NCI-H2171 (cell line): ENCODE data around the gene MSANTD7.
"Not testable (repeated sequence)": the region's sequence is repeated elsewhere in the genome, so short reads cannot be mapped to it uniquely, and the experiment has no call there.

Source experiments
- DNase-seq: peaks from one replicate; lab custom pipeline; 2025; lab: John Stamatoyannopoulos, UW

Gene MSANTD7, protein sequence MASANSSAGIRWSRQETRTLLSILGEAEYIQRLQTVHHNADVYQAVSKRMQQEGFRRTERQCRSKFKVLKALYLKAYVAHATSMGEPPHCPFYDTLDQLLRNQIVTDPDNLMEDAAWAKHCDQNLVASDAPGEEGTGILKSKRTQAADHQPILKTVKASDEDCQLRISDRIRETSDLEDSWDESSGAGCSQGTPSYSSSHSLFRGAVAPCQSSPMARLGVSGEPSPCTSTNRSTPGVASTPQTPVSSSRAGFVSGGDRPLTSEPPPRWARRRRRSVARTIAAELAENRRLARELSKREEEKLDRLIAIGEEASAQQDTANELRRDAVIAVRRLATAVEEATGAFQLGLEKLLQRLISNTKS

DNA sequence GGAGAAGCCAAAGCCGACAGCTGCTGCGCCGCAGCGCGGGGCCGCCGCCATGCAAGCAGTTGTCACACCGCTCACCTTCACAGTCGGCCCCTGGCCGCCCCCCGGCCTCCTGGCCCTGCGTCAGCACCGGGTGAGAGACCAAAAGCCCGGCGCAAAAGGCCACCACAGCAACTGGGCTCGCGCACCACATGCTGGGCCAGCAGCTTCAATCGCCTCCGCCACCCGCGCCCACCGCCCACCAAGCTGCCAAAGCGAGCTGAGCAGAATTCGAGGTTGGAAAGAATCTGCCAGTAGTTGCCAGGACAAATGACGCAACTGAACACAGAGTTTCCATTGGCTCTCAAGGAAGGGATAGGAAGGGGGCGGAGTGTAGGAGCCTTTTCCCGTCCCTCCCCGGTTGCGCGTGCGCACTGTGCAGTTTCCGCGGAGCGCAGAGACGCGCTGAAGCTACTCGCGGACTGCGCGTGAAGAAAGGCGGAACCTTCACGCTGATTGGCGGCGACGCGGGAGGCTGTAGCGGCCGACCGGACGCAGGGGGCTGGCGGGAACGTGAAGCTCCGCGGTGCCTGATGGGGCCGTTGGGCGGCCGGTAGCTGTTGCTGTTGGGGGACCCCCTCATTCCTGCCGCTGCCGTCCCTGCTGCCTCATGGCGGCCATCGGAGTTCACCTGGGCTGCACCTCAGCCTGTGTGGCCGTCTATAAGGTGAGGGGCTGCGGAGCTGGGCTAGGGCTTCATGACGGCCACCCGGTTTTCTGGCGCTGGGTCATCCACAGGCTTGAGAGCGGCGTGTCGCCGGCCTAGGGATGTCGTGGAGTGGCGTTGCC lies at the start of gene MSANTD7, which contains the start of the genes CDNF and HSPA14:
MSANTD7 (plus strand) TSS at position 550 of the 825 bp plus-strand sequence. CDS start 3,979 bp downstream, outside the sequence.
CDNF (minus strand) TSS at position 281 of the 825 bp plus-strand sequence; CDS start at position 190, 91 bp downstream.
HSPA14 (plus strand) TSS at position 550 of the 825 bp plus-strand sequence; CDS start at position 647, 97 bp downstream.
- peak; percentile 91 for DNase-seq

DNA sequence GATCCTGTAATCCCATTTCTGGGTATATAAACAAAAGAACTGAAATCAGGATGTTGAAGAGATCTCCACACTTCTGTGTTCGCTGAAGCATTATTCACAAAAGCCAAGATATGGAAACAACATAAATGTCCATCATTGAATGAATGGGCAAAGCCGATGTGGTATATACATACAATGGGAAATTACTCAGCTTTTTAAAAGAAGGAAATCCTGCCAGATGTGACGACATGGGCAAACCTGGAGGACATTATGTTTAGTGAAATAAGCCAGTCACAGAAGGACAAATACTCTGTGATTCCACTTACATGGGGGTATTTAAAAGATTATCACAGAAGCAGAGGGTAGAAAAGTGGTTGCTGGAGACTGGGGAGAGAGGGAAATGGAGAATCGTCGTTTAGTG lies 39.5 kb upstream of the MSANTD7 start:
- no peak for DNase-seq

DNA sequence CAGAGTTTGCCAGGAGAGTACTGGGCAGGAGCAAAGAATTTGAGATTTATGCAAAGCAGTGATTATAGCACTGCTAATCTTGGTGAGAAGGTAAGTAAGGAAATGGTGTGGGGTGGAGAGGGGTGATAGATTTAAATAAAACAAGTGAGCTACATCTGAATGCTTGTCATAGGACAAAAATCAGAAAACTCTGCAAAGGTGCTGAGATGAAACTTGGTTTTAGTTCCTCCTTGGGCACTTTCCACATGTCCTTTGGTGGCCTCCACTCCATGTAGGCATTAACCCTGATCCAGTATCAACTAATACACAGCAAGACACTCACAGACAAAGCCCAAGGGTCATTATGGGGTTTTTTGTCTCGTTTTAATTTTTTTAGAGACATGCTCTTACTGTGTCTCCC lies 37.7 kb upstream of the MSANTD7 start:
- no peak for DNase-seq

DNA sequence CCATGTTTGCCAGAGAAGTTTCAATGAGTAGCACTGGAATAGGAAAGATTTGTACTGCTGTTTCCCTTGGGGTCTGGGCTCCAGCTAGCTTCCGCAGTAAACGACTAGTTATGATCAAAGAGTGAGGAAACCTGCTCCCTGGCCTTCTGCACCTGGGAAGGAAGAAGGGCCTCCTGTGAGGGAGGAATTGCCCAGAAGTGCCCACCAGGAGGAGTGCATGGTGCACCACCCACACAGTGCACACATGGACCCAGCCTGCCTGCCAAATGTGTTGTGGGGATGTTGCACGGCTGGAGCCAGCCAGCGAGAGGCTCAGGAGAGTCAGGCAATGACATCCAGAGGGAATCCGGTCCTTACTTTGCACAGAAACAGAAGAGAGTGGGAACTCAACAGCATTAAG lies 36.4 kb upstream of the MSANTD7 start:
- no peak for DNase-seq

DNA sequence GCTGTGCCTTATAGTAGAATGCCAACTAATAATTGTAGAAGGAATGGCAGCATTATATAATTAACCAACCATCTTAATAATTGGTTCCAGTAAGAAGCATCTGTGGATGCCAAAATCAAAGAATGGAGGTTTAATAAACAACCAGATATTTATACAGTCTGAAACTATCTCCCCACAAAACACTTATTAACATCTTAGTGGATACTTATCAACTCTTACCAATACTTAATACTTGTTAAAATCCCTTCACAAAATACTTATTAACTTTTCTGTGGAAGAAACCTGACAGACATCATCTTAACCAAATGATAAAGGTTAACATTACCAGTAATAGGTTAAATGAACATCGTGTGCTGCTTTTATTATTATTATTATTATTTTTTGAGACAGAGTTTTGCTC lies 34.3 kb upstream of the MSANTD7 start:
- no peak for DNase-seq

DNA sequence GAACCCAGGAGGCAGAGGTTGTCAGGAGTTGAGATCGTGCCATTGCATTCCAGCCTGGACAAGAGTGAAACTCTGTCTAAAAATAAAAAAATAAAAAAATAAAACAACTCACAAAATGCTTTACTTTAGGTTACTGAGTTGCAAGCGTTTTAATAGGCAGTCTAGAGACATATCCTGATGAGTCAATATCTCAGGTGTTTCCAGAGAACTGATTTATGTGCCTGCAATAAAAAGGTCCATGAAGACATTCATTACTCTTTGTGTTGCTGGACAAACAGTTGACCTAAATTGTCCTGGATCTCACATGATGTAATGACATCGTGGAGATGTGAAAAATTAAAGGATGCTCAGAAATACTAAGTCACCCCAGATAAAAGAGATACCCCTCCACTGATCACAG lies 31.8 kb upstream of the MSANTD7 start:
- no peak for DNase-seq

DNA sequence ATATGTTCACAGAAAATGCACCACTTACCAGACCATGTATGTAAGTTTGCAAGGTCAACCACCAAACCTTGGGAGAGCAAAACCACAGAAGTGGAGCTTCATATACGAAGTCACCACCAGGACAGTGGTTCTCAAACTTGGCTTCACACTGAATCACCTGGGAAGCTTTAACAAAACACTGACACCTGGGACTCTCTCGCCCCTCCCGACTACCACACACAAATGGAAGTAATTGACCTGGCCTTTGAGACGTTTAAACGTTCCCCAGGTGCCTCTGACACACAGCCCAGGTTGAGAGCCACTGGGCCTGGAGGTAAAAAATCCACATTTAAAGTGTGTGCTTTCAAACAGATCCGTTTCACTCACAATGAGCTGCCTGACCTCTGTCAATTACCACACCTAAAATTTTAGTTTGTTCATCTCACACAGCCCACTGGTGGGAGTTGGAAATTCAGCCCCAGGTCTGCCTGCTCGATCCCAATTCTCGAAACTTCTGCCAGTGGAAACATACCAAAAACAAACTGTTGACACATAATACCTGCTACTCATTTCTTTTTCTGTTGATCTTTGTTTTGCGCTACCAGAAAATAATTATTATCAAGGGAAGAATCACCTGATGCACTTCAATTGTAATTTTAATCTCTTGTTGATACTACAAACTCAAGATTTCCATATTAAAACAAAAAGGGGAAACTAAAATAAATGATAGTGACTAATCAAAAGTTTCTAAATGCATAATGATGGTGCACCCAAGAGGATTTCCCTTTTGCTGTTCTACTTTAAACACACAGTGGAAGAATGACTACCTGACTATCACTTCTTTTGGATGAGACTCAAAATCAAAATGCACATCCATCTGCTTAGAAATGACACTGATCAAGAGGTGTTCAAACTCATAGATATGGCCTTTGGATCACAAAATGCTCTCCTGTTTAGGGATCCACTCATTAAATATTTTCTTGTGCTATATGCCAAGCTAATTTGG lies 26.8 kb upstream of the MSANTD7 start:
- DNase-seq: no peak

DNA sequence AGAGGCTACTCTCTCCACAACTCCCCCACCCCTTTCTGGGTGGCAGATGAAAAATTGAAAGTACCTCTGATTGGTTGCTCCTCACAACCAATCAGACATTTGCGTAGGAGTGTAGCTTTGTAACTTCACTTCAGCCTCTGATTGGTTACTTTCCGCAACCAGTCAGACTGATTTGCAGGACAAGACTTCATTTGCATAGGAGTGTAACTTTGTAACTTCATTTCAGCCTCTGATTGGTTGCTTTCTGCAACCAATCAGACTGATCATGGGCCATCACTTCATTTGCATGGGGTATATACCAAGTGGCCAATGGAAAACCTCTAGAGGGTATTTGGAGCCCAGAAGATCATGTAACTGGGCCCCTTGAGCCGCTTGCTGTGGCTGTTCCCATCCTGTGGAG lies 25.8 kb upstream of the MSANTD7 start:
- DNase-seq: no peak

DNA sequence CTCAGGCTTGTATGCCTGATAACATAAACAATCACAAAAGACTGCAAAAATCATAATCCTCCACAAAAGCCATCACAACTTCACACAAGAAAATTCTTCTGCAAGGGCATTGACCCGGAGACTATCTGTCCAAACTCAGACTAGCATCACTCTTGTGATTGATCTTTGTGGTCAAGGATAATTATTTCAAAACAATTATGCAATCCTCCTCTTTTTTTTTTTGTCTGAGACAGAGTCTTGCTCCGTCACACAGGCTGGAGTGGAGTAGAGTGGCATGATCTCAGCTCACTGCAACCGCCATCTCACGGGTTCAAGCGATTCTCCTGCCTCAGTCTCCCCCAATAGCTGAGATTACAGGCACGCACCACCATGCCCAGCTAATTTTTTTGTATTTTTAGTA lies 22.4 kb upstream of the MSANTD7 start:
- DNase-seq: no peak

DNA sequence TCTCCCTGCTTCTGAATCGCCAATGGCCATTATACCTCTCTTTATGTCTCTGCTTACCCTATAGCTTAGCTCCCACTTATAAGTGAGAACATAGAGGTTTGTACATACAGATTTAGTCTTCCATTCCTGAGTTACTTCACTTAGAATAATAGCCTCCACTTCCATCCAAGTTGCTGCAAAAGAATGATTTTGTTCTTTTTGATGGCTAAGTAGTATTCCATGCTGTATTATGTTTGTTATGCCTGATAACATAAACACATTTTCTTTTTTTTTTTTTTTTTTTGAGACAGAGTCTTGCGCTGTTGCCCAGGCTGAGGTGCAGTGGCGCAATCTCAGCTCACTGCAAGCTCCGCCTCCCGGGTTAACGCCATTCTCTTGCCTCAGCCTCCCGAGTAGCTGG lies 21.4 kb upstream of the MSANTD7 start:
- DNase-seq: not testable (repeated sequence)

DNA sequence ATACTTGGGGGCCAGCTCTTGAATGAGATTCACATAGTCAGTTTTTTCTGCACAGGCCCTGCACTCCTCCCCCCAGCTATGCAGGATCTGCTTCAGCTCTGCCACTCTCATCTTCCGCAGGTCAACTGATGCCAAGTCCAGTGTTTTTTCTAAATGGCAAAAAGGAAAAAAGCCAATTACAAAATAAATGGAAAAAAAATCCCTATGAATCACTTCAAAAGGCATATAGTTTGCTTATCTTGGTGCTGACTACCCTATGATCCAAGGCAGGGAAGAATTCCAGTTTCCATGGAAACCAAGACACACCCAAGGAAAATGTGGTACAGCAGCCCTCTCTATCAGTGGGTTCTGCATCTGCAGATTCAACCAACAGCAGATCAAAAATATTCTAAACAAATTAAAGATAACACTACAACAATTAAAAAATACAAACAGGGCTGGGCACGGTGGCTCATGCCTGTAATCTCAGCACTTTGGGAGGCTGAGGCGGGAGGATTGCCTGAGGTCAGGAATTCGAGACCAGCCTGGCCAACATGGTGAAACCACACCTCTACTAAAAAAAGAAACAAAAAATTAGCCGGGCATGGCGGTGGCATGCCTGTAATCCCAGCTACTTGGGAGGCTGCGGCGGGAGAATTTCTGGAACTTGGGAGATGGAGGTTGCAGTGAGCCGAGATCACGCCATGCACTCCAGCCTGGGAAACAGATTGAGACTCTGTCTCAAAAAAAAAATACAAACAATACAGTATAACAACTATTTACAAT lies 17.9 kb upstream of the MSANTD7 start:
- no peak for DNase-seq

DNA sequence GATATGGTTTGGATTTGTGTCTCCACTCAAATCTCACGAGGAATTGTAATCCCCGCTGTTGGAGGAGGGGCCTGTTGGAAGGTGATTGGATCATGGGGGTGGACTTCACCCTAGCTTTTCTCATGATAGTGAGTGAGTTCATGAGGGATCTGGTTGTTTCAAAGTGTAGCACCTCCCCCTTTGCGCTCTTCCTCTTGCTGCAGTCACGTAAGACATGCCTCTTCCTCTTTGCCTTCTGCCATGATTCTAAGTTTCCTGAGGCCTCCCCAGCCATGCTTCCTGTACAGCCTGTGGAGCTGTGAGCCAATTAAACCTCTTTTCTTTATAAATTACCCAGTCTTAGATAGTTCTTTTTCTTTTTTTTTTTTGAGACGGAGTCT lies 17.3 kb upstream of the MSANTD7 start:
- no peak for DNase-seq

DNA sequence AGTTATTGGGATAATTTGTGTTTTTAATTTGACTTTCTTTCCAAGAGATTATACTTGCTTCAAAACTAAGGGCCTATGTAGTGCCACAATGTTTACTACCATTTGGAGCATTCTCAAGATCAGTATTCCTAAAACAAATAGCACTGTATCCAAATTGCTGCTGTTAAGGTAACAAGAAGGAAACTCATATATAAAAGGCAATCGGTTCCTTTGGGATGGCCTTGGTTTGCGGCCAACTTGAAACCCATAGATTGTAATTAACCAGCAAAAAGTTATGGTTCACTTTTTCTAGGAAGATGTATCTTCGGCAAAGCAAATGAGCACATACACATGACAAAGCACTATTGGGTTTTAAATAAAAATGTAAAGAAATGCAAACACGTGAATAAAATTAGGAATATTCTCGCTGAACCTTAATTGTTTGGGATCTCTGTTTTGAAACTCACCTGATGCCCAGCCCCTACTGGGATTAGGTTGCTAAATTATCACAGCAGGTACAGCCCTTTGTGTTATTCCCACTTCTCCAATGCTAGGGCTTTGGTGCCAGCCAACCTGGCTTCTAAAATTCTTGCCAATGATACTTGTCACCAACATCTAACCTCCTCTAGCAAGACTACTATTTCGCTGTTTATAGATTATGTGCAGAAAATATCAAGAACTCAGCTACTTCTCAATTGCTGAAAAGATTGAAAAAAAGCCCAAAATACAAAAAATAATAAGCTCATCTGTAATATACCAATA lies 16.3 kb upstream of the MSANTD7 start:
- no peak for DNase-seq

DNA sequence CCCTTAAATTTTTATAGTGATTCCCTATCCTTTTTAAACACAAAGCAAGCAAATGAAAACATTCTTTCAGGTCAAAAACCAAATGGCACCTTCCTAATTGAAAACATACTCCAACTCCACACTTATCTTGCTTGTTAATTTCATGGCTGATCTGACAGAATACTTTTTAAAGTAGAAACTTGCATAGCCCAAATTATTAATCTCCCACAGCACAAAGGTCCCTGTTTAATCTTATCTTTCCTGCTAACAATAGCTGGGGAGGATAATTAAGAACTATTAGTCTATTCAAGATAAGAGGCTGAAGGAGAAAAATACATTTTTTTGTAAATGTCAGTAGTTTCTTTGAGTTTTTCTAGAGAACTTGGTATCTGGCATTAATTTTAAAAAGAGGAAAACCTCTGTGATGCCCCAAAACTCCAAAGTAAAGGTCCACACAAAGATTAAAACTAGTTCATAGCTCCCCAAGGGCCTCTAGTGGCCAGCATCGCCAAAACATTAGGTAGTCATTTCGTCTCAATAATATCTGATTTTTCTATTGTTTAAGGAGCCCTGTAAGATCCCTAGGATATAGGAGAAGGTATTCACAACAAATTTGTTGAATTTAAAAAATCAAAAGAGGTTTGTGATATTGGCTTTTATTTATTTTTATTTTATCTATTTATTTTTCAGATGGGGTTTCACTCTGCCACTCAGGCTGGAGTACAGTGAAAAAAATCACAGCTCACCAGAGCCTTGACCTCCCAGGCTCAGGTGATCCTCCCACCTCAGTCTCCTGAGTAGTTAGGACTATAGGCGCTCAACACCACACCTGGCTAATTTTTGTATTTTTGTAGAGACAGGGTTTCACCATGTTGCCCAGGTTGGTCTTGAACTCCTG lies 15.0 kb upstream of the MSANTD7 start:
- no peak for DNase-seq

DNA sequence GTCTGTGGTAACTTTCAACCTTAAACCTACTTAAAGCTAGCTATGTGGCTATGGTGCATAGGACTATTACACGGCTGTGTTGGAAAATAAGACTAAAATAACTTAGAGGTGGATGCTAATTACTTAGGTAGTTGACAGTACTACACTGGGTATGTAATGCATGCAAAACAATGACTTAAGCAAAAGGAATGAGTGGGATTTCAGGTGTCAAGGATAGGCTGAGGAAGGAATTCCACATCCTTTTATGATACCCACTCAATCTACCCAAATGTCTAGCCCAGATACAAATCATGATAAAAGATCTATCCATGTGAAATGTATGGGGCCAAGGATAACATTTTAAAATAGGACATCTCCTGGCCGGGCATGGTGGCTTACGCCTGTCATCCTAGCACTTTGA lies 14.1 kb upstream of the MSANTD7 start:
- DNase-seq: no peak

DNA sequence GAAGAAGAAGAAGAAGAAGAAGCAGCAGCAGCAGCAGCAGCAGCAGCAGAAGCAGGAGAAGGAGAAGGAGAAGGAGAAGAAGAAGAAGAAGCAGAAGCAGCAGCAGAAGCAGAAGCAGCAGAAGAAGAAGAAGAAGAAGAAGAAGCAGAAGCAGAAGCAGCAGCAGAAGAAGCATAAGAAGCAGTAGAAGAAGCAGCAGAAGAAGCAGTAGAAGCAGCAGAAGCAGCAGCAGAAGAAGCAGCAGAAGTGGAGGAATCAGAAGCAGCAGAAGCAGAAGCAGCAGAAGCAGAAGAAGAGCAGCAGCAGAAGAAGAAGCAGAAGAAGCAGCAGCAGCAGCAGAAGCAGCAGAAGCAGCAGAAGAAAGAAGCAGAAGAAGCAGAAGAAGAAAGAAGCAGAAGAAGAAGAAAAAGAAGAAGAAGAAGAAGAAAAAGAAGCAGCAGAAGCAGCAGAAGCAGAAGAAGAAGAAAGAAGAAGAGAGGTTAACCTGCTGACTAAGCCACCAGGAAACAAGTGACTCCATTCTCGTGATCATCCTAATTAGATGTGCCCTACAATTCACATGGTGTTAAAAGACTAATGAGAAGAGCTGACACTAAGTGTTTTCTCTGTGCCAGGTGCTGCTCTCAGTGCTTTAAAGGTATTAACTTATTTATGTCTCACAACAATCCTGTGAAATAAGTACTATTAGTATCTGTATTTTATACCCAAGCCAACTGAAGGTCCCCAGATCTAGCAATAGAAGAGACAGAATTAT lies 11.9 kb upstream of the MSANTD7 start:
- DNase-seq: no peak

DNA sequence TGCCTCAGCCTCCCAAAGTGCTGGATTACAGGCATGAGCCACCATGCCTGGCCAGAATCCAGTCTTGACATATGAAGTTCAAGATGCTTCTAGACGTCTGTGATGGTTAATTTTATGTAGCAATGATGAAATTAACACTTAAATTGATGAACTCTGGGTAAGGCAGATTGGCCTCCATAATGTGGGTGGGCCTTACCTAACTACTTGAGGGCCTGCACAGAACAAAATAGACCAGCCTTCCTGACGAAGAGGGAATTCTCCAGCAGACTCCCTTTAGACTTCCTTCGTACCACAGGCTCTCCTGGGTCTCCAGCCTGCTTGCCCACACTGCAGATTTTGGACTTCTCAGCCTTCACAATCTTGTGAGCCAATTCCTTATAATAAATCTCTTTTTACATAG lies 5.0 kb upstream of the MSANTD7 start:
- DNase-seq: no peak

DNA sequence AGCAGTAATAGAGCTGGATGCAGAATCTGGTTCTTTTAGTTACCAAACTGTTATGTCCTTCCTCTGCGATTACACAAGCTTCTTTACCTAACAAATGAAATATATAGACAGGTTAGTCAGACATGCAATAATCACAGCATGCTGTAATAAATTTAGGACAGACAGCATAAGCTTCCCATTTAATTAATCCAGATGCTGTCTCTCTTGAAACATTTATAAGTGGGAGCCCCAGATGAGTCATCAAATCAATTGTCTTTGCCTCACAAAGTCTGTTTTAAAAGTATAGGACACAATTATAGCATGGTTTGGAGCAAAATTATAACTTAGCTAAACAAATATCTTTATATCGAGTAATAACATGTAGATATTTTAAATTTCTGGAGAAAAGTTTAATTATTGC lies 1.9 kb upstream of the MSANTD7 start:
- no peak for DNase-seq
